SK-N-SH treated with all-trans-retinoic acid at 6 μM for 48 hours (cell line): Measurements from ENCODE around the gene HLCS.

Experiments
- ATAC-seq: fragments of 200-7000 bp; cut with Tn5 transposase; 3 replicates; pipeline ENCODE4 v1.9.1; 2020; ENCODE audit warnings: mild to moderate bottlenecking, moderate library complexity
- ARNTL ChIP-seq: fragments of 450-650 bp; formaldehyde crosslinking; IDR thresholded peaks from 2 replicates; pipeline ENCODE4 v1.5.0; 2020; ENCODE audit warnings: low read depth, mild to moderate bottlenecking, moderate library complexity, borderline replicate concordance
- BACH2 ChIP-seq: fragments of 250-450 bp; sonication (Bioruptor Pico); IDR thresholded peaks from 2 replicates; pipeline ENCODE4 v1.9.0; 2021; ENCODE audit warnings: mild to moderate bottlenecking, borderline replicate concordance
- CREB5 ChIP-seq: fragments of 250-450 bp; sonication (Bioruptor Pico); IDR thresholded peaks from 2 replicates; pipeline ENCODE4 v1.5.1; 2020; ENCODE audit warnings: low read depth, mild to moderate bottlenecking, moderate library complexity
- CSDC2 ChIP-seq: fragments of 250-450 bp; sonication (Bioruptor Pico); IDR thresholded peaks from 2 replicates; pipeline ENCODE4 v1.5.0; 2020; ENCODE audit warnings: mild to moderate bottlenecking, moderate library complexity
- CSRNP3 ChIP-seq: fragments of 250-450 bp; sonication (Bioruptor Pico); IDR thresholded peaks from 2 replicates; pipeline ENCODE4 v1.5.1; 2021; ENCODE audit warnings: mild to moderate bottlenecking, moderate library complexity
- ESRRG ChIP-seq: fragments of 250-450 bp; sonication (Bioruptor Pico); IDR thresholded peaks from 2 replicates; pipeline ENCODE4 v1.6.1; 2021; ENCODE audit warnings: mild to moderate bottlenecking
- GLIS3 ChIP-seq: fragments of 250-450 bp; sonication (Bioruptor Pico); IDR thresholded peaks from 2 replicates; pipeline ENCODE4 v1.5.0; 2020; ENCODE audit warnings: mild to moderate bottlenecking, moderate library complexity
- ISL1 ChIP-seq: fragments of 250-450 bp; sonication (Bioruptor Pico); IDR thresholded peaks from 2 replicates; pipeline ENCODE4 v2.1.2; 2022; ENCODE audit warnings: mild to moderate bottlenecking, moderate library complexity
- OSR1 ChIP-seq: fragments of 250-450 bp; sonication (Bioruptor Pico); IDR thresholded peaks from 2 replicates; pipeline ENCODE4 v1.8.0; 2022; ENCODE audit warnings: moderate library complexity, mild to moderate bottlenecking, inconsistent platforms
- PATZ1 ChIP-seq: fragments of 250-450 bp; sonication (Bioruptor Pico); IDR thresholded peaks from 2 replicates; pipeline ENCODE4 v1.8.0; 2020; ENCODE audit warnings: mild to moderate bottlenecking, moderate library complexity, borderline replicate concordance
- POU6F1 ChIP-seq: fragments of 250-450 bp; sonication (Bioruptor Pico); IDR thresholded peaks from 2 replicates; pipeline ENCODE4 v1.8.0; 2021; ENCODE audit warnings: low read depth, mild to moderate bottlenecking, moderate library complexity, borderline replicate concordance
- PPARA ChIP-seq: fragments of 250-450 bp; sonication (Bioruptor Pico); IDR thresholded peaks from 2 replicates; pipeline ENCODE4 v1.5.0; 2020; ENCODE audit warnings: mild to moderate bottlenecking, borderline replicate concordance
- RARB ChIP-seq: fragments of 250-450 bp; sonication (Bioruptor Pico); IDR thresholded peaks from 2 replicates; pipeline ENCODE4 v1.8.0; 2021; ENCODE audit warnings: mild to moderate bottlenecking, moderate library complexity
- TCF4 ChIP-seq: fragments of 250-450 bp; sonication (Bioruptor Pico); IDR thresholded peaks from 2 replicates; pipeline ENCODE4 v1.8.0; 2021; ENCODE audit warnings: mild to moderate bottlenecking, moderate library complexity, borderline replicate concordance
- TOX ChIP-seq: fragments of 250-450 bp; sonication (Bioruptor Pico); IDR thresholded peaks from 2 replicates; pipeline ENCODE4 v1.8.0; 2021; ENCODE audit warnings: mild to moderate bottlenecking, moderate library complexity, borderline replicate concordance
- TSHZ2 ChIP-seq: fragments of 250-450 bp; sonication (Bioruptor Pico); IDR thresholded peaks from 2 replicates; pipeline ENCODE4 v1.5.0; 2020; ENCODE audit warnings: mild to moderate bottlenecking, moderate library complexity
- ZC3H10 ChIP-seq: fragments of 250-450 bp; sonication (Bioruptor Pico); IDR thresholded peaks from 2 replicates; pipeline ENCODE4 v1.5.1; 2021; ENCODE audit warnings: mild to moderate bottlenecking, moderate library complexity
- ZFP30 ChIP-seq: fragments of 450-650 bp; formaldehyde crosslinking; IDR thresholded peaks from 2 replicates; pipeline ENCODE4 v1.5.0; 2022; ENCODE audit warnings: mild to moderate bottlenecking, moderate library complexity
- ZNF70 ChIP-seq: fragments of 450-650 bp; formaldehyde crosslinking; IDR thresholded peaks from 2 replicates; pipeline ENCODE4 v1.5.0; 2020; ENCODE audit warnings: mild to moderate bottlenecking, moderate library complexity
- ZNF8 ChIP-seq: fragments of 450-650 bp; formaldehyde crosslinking; IDR thresholded peaks from 2 replicates; pipeline ENCODE4 v1.5.0; 2020; ENCODE audit warnings: mild to moderate bottlenecking, moderate library complexity

Gene HLCS

GRCh38 chr21:36798491-36798890 lies 168.0 kb downstream of the HLCS start:
- no peak for TF ChIP-seq TSHZ2 (CRISPR knock-in tag)
- TF ChIP-seq ZNF70 (CRISPR knock-in tag) = no peak
- TF ChIP-seq CREB5 = no peak
- no peak for TF ChIP-seq ZC3H10 (CRISPR knock-in tag)
- TF ChIP-seq ZNF8 (CRISPR knock-in tag) = no peak

GRCh38 chr21:36796070-36796469 lies 170.4 kb downstream of the HLCS start:
- ATAC-seq = no peak
- TF ChIP-seq ZFP30 (CRISPR knock-in tag) = no peak
- TF ChIP-seq ISL1 (CRISPR knock-in tag) = no peak
- TF ChIP-seq BACH2 (CRISPR knock-in tag) = no peak
- no peak for TF ChIP-seq ESRRG
- no peak for TF ChIP-seq CREB5
- TF ChIP-seq GLIS3 (CRISPR knock-in tag) = no peak
- no peak for TF ChIP-seq CSRNP3 (CRISPR knock-in tag)
- no peak for TF ChIP-seq PPARA (CRISPR knock-in tag)
- TF ChIP-seq ARNTL (CRISPR knock-in tag) = no peak

More at GRCh38 chr21:36798491-36798890, 168.0 kb downstream of the HLCS start:
- no peak for ATAC-seq

GRCh38 chr21:36792505-36792967 lies 173.9 kb downstream of the HLCS start:
- TF ChIP-seq ZNF70 (CRISPR knock-in tag) = no peak
- TF ChIP-seq ZC3H10 (CRISPR knock-in tag) = no peak
- TF ChIP-seq CREB5 = no peak
- no peak for TF ChIP-seq OSR1 (CRISPR knock-in tag)
- no peak for TF ChIP-seq POU6F1 (CRISPR knock-in tag)
- TF ChIP-seq TSHZ2 (CRISPR knock-in tag) = no peak
- TF ChIP-seq ZNF8 (CRISPR knock-in tag) = no peak
- TF ChIP-seq GLIS3 (CRISPR knock-in tag) = no peak
- no peak for TF ChIP-seq RARB (CRISPR knock-in tag)
- TF ChIP-seq PATZ1 (CRISPR knock-in tag) = no peak
- TF ChIP-seq CSRNP3 (CRISPR knock-in tag) = no peak
- TF ChIP-seq ESRRG = no peak
- no peak for TF ChIP-seq TCF4 (CRISPR knock-in tag)
- TF ChIP-seq CSDC2 = no peak
- TF ChIP-seq TOX (CRISPR knock-in tag) = no peak
- no peak for ATAC-seq
